Measurements from ENCODE around the gene VSTM1. TPM values are rescaled to one million over a fixed set of nuclear protein-coding genes. Genes with fewer than 3 reads are reported as not detected.

Gene VSTM1
- total RNA-seq, 1 donor from 2014 or later, result not detected

GRCh38 chr19:54002495-54003315 is 61.0 kb downstream of the VSTM1 start:
- no peaks in the 10 kb centered on the region for H3K27me3 ChIP-seq
- H3K27ac ChIP-seq, result no peak overlapping the region
- H3K4me3 ChIP-seq, result no peak overlapping the region
- intact Hi-C loops (cut with DNase I), result no loop called here
- H3K36me3 ChIP-seq, result no peaks in the 10 kb centered on the region
- DNase-seq (ENCODE audit: low spot score in 2 of 2), result no peak
- H3K4me1 ChIP-seq, result no peaks in the 10 kb centered on the region
- no peaks in the 10 kb centered on the region for H3K9me3 ChIP-seq
- TF ChIP-seq, protein P1, sequence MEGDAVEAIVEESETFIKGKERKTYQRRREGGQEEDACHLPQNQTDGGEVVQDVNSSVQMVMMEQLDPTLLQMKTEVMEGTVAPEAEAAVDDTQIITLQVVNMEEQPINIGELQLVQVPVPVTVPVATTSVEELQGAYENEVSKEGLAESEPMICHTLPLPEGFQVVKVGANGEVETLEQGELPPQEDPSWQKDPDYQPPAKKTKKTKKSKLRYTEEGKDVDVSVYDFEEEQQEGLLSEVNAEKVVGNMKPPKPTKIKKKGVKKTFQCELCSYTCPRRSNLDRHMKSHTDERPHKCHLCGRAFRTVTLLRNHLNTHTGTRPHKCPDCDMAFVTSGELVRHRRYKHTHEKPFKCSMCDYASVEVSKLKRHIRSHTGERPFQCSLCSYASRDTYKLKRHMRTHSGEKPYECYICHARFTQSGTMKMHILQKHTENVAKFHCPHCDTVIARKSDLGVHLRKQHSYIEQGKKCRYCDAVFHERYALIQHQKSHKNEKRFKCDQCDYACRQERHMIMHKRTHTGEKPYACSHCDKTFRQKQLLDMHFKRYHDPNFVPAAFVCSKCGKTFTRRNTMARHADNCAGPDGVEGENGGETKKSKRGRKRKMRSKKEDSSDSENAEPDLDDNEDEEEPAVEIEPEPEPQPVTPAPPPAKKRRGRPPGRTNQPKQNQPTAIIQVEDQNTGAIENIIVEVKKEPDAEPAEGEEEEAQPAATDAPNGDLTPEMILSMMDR (IDR thresholded peaks at IDR 0.05), result no peak

DNA sequence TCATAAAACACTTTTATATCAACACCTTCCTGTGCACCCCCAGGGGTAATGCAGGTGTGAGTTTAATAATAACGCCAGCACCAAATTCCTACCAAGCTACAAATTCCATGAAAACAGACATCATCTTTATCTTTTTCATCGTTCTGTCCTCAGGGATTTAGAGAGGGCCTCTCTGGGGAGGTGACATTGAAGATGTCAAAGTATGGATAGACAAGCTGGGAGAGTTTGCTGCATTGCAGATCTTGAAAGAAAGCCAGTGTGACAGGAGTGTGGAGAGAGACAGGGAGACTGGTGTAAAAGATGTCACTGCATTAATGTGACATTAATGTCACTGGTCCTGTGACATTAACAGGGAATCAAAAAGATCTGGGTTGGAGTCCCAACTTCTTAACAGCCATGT is 62.2 kb downstream of the VSTM1 start:
- no peak for DNase-seq (ENCODE audit: low spot score in 2 of 2)
- intact Hi-C loops (cut with DNase I), result no loop called here
- Histone ChIP-seq H3K4me1 (no peaks in the 10 kb centered on the region), H3K9me3 (no peaks in the 10 kb centered on the region), H3K27me3 (no peaks in the 10 kb centered on the region), H3K4me3 (no peak overlapping the region), H3K27ac (no peak overlapping the region), H3K36me3 (no peaks in the 10 kb centered on the region)
- TF ChIP-seq, protein P1 (IDR thresholded peaks at IDR 0.05), result no peak

- no peaks in the 10 kb centered on the region for H3K36me3 ChIP-seq
- TF ChIP-seq, protein P1 (IDR thresholded peaks at IDR 0.05), result no peak
- H3K27ac ChIP-seq, result no peak overlapping the region
- DNase-seq (ENCODE audit: low spot score in 2 of 2), result no peak
- H3K4me3 ChIP-seq, result no peak overlapping the region
- intact Hi-C loops (cut with DNase I), result no loop called here
- no peaks in the 10 kb centered on the region for H3K9me3 ChIP-seq
- no peaks in the 10 kb centered on the region for H3K27me3 ChIP-seq
- no peaks in the 10 kb centered on the region for H3K4me1 ChIP-seq
These were observed 64.0 kb downstream of the VSTM1 start for GRCh38 chr19:53999694-54000093.

DNA sequence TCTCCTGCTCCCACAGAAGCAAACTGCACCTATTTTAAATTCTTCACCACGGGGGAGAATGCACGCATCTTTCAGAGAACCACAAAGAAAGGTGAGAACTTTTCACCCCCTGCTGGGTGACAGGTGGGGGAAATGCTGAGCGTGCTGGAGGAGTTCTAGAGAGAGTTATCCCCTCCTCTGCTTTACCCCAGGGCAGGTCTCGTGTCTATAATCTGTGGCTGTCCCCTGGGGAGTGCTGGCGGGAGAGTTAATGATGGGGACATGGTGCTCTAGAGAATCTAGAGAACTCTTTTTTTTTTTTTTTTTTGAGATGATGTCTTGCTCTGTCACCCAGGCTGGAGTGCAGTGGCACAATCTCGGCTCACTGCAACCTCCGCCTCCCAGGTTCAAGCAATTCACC is 65.5 kb downstream of the VSTM1 start:
- no peak for DNase-seq (ENCODE audit: low spot score in 2 of 2)
- Histone ChIP-seq H3K27me3 (no peaks in the 10 kb centered on the region), H3K9me3 (no peaks in the 10 kb centered on the region), H3K4me3 (no peak overlapping the region), H3K36me3 (no peaks in the 10 kb centered on the region), H3K27ac (no peak overlapping the region), H3K4me1 (no peaks in the 10 kb centered on the region)
- TF ChIP-seq, protein P1 (IDR thresholded peaks at IDR 0.05), result no peak
- intact Hi-C loops (cut with DNase I), result no loop called here

GRCh38 chr19:53994811-53995210 is 68.9 kb downstream of the VSTM1 start:
- peaks cover 13% of the 10 kb centered on the region for H3K27me3 ChIP-seq
- TF ChIP-seq, protein P1 (IDR thresholded peaks at IDR 0.05), result no peak
- H3K36me3 ChIP-seq, result no peaks in the 10 kb centered on the region
- H3K27ac ChIP-seq, result no peak overlapping the region
- H3K9me3 ChIP-seq, result no peaks in the 10 kb centered on the region
- peaks cover 0 to 2% of the 10 kb centered on the region in 2 donors for H3K4me1 ChIP-seq
- intact Hi-C loops (cut with DNase I), result no loop called here
- no peak for DNase-seq (ENCODE audit: low spot score in 2 of 2)
- H3K4me3 ChIP-seq, result no peak overlapping the region

Data from ascending aorta (tissue), 2 donors.